Activated CD8-positive, alpha-beta T cell treated with anti-CD3 and anti-CD28 coated beads for 36 hours (primary cell): ENCODE measurements around the gene OGG1. TPM values are rescaled to one million over a fixed set of nuclear protein-coding genes. Genes with fewer than 3 reads are reported as not detected.

Experiments
- ATAC-seq: fragments of 200-7000 bp; cut with Tn5 transposase; one replicate; pipeline ENCODE4 v1.10.0; 2021; ENCODE audit warnings: mild to moderate bottlenecking, moderate library complexity
- CTCF ChIA-PET: fragments of 350-600 bp; sonication (Branson Sonifier 250); formaldehyde crosslinking; loops from one replicate; lab custom pipeline; 2021; ENCODE audit warnings: antibody characterized with exemption; lab: Charles Lee
- POLR2A ChIA-PET: fragments of 350-600 bp; sonication (Branson Sonifier 250); formaldehyde crosslinking; loops from one replicate; lab custom pipeline; 2021; ENCODE audit warnings: antibody characterized with exemption; lab: Charles Lee
- DNase-seq: peaks from one replicate; pipeline ENCODE4 v3.0.0-alpha.2; 2020
- H3K27ac Mint-ChIP-seq: one replicate; pipeline ENCODE4 v1.8.0; 2021; ENCODE audit warnings: mild to moderate bottlenecking, mixed read lengths
- H3K27me3 Mint-ChIP-seq: one replicate; pipeline ENCODE4 v1.8.0; 2021; ENCODE audit warnings: mixed read lengths
- H3K36me3 Mint-ChIP-seq: one replicate; pipeline ENCODE4 v1.8.0; 2021; ENCODE audit warnings: low read depth, mixed read lengths
- H3K4me1 Mint-ChIP-seq: one replicate; pipeline ENCODE4 v1.8.0; 2021; ENCODE audit warnings: low read depth, mixed read lengths
- H3K4me3 Mint-ChIP-seq: one replicate; pipeline ENCODE4 v1.8.0; 2021; ENCODE audit warnings: mild to moderate bottlenecking, moderate library complexity, mixed read lengths
- H3K9me3 Mint-ChIP-seq: one replicate; pipeline ENCODE4 v1.8.0; 2021; ENCODE audit warnings: mixed read lengths
- intact Hi-C: fragments of 100-400 bp; cut with micrococcal nuclease; formaldehyde crosslinking; loops from one replicate; pipeline ENCODE4 v1.10.0; 2022
- total RNA-seq, 2 experiments: library from RNA; stranded (reverse); gene quantifications; one replicate each; pipeline ENCODE4 v1.2.3, GENCODE V29; 2021
- TF ChIP-seq, protein P1 (sequence below): fragments of 200-600 bp; IDR thresholded peaks from one replicate; pipeline ENCODE4 v1.8.0; 2022; ENCODE audit warnings: antibody characterized with exemption, mild to moderate bottlenecking

Gene OGG1
- total RNA-seq, 2 experiments from 2014 or later, result 32.4 to 39.3 TPM

DNA sequence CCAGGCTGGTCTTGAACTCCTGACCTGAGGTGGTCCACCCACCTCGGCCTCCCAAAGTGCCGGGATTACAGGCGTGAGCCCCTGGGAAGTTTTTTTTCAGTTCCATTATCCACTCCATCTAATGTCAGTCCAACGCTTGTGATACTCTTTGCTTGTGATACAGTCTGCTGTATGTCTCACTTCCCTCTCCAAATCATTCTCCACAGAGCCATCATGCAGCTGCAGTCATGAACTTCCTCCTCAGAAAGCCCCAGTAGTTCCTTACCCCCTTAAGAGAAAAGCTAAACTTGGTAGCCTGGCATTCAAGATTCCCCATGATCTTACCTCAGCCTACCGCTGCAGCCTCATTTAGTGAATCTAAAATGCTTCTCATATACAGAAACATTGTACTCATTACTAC, 45.5 kb downstream of the OGG1 start:
- H3K9me3 Mint-ChIP-seq, result no peaks in the 10 kb centered on the region
- TF ChIP-seq, protein P1, sequence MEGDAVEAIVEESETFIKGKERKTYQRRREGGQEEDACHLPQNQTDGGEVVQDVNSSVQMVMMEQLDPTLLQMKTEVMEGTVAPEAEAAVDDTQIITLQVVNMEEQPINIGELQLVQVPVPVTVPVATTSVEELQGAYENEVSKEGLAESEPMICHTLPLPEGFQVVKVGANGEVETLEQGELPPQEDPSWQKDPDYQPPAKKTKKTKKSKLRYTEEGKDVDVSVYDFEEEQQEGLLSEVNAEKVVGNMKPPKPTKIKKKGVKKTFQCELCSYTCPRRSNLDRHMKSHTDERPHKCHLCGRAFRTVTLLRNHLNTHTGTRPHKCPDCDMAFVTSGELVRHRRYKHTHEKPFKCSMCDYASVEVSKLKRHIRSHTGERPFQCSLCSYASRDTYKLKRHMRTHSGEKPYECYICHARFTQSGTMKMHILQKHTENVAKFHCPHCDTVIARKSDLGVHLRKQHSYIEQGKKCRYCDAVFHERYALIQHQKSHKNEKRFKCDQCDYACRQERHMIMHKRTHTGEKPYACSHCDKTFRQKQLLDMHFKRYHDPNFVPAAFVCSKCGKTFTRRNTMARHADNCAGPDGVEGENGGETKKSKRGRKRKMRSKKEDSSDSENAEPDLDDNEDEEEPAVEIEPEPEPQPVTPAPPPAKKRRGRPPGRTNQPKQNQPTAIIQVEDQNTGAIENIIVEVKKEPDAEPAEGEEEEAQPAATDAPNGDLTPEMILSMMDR, result no peak
- POLR2A ChIA-PET, result interaction anchor here (0.8 to 2.7 kb wide), 4 partner anchors 17 to 191 kb away, joined by 3 to 9 read pairs (median 4); partner anchors contain the start of genes EMC3 and OGG1
- H3K36me3 Mint-ChIP-seq, result peaks cover 68% of the 10 kb centered on the region
- ATAC-seq (no peak), DNase-seq (no peak)
- no peaks in the 10 kb centered on the region for H3K27me3 Mint-ChIP-seq
- H3K4me1 Mint-ChIP-seq, result peaks cover 43% of the 10 kb centered on the region
- intact Hi-C loops, result no loop called here
- peak overlapping the region; percentile 75 for H3K27ac Mint-ChIP-seq
- CTCF ChIA-PET, result interaction anchor here (0.6 to 2.0 kb wide), 3 partner anchors 13 to 137 kb away, joined by 3 to 5 read pairs (median 5); partner anchors contain the start of gene CRELD1
- H3K4me3 Mint-ChIP-seq, result peak overlapping the region; percentile 51

DNA sequence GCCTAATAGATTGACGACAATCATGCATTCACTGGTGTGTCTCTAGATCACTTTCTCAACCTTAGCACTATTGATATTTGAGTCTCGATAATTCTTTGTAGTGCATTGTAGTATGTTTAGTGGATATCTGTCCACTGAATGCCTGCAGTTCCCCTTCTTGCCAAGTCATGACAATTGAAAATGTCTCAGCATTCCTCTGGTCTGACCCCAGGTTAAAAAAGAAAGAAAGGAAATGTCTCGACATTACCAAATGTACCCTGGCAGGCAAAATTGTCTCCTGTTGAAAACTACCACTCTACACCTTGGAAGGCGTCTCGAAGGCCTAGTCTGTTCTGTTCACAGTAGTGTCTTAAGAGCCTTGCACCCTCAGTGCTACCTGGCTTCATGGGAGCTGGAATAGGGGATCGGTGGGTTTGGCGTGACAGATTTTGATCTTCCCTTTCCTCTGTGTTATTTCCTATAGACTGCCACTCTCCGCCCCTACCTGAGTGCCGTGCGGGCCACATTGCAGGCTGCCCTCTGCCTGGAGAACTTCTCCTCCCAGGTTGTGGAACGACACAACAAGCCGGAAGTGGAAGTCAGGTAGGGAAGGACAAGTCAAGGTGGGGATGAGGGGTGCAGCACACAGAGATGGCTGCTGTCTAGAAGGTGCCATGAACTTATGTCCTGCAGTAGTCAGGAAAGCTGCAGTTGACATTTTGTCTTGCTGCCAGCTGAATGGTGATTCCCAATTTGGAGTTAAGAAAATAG, 47.6 kb downstream of the OGG1 start:
- ChIA-PET POLR2A (interaction anchor here (1.0 to 2.7 kb wide), 3 partner anchors 14 to 26 kb away, joined by 3 to 9 read pairs (median 4); no protein-coding TSS in a partner anchor), CTCF (no interaction called here)
- H3K4me3 Mint-ChIP-seq, result no peak overlapping the region
- no peaks in the 10 kb centered on the region for H3K27me3 Mint-ChIP-seq
- TF ChIP-seq, protein P1, result no peak
- peaks cover 64% of the 10 kb centered on the region for H3K36me3 Mint-ChIP-seq
- DNase-seq (no peak), ATAC-seq (no peak)
- H3K9me3 Mint-ChIP-seq, result no peaks in the 10 kb centered on the region
- intact Hi-C loops, result no loop called here
- peak overlapping the region; percentile 13 for H3K27ac Mint-ChIP-seq
- H3K4me1 Mint-ChIP-seq, result peaks cover 26% of the 10 kb centered on the region

GRCh38 chr3:9800529-9800928, 50.8 kb downstream of the OGG1 start:
- Mint-ChIP-seq H3K27me3 (no peaks in the 10 kb centered on the region), H3K36me3 (peaks cover 69% of the 10 kb centered on the region), H3K4me1 (peaks cover 18% of the 10 kb centered on the region), H3K9me3 (no peaks in the 10 kb centered on the region), H3K4me3 (no peak overlapping the region), H3K27ac (no peak overlapping the region)
- intact Hi-C loops, result no loop called here
- DNase-seq, result no peak
- ChIA-PET POLR2A (interaction anchor here (1.5 kb wide), 1 partner anchor 51 kb away, joined by 3 read pairs; the partner anchor contains the start of gene OGG1), CTCF (interaction anchor here (0.9 to 1.6 kb wide), 3 partner anchors 8 to 146 kb away, joined by 3 to 5 read pairs (median 4); partner anchors contain the start of genes ARPC4 and TADA3)
- TF ChIP-seq, protein P1, result peak; percentile 30
- no peak for ATAC-seq

GRCh38 chr3:9803494-9803893, 53.7 kb downstream of the OGG1 start:
- no peaks in the 10 kb centered on the region for H3K9me3 Mint-ChIP-seq
- ChIA-PET POLR2A (interaction anchor here (2.1 to 4.0 kb wide), 2 partner anchors 10 to 11 kb away, joined by 8 to 28 read pairs; partner anchors contain the start of genes ARPC4 and TADA3), CTCF (interaction anchor here (1.0 to 1.3 kb wide), 2 partner anchors 11 to 27 kb away, joined by 3 to 5 read pairs; partner anchors contain the start of genes ARPC4 and TADA3)
- H3K27me3 Mint-ChIP-seq, result no peaks in the 10 kb centered on the region
- H3K4me3 Mint-ChIP-seq, result no peak overlapping the region
- peaks cover 68% of the 10 kb centered on the region for H3K36me3 Mint-ChIP-seq
- DNase-seq (no peak), ATAC-seq (no peak)
- H3K4me1 Mint-ChIP-seq, result peaks cover 29% of the 10 kb centered on the region
- intact Hi-C loops, result no loop called here
- peak overlapping the region; percentile 1 for H3K27ac Mint-ChIP-seq
- TF ChIP-seq, protein P1, result no peak
